HepG2 (cell line): Measurements from ENCODE around the gene HACE1. TPM values are rescaled to one million over a fixed set of nuclear protein-coding genes. Genes with fewer than 3 reads are reported as not detected.

Source experiments
- ARNT ChIP-seq: fragments of 450-650 bp; IDR thresholded peaks from 2 replicates; pipeline ENCODE4 v1.6.1; 2017
- BRCA1 ChIP-seq: sonication (generic); formaldehyde crosslinking; IDR thresholded peaks from 2 replicates; pipeline ENCODE4 v1.4.0; 2020; ENCODE audit warnings: missing genetic modification reagents
- HIVEP1 ChIP-seq: sonication (generic); formaldehyde crosslinking; IDR thresholded peaks from 2 replicates; pipeline ENCODE4 v1.4.0; 2020; ENCODE audit warnings: mild to moderate bottlenecking, missing genetic modification reagents
- HNRNPLL ChIP-seq: fragments of 200-400 bp; formaldehyde crosslinking; IDR thresholded peaks from 2 replicates; pipeline ENCODE4 v1.6.1; 2017; ENCODE audit warnings: mild to moderate bottlenecking, low read depth, low read length; ENCODE audit not compliant: poor library complexity, severe bottlenecking
- NR2F1 ChIP-seq, 2 experiments: fragments of 450-650 bp in 1 of 2; formaldehyde crosslinking in 1 of 2; IDR thresholded peaks; 2 replicates each; pipeline versions ENCODE4 v1.5.0 to v1.6.1; 2016 to 2020; ENCODE audit warnings: mild to moderate bottlenecking in 1 of 2, missing compliant biosample characterization in 1 of 2, missing genetic modification reagents in 1 of 2, moderate library complexity in 1 of 2
- PAXIP1 ChIP-seq: sonication (generic); formaldehyde crosslinking; conservative IDR thresholded peaks from 2 replicates; pipeline ENCODE4 v1.4.0; 2020; ENCODE audit warnings: mild to moderate bottlenecking, missing genetic modification reagents, moderate library complexity
- PHB2 ChIP-seq: fragments of 450-650 bp; IDR thresholded peaks from 2 replicates; pipeline ENCODE4 v1.6.1; 2018; ENCODE audit not compliant: partially characterized antibody
- PRDM15 ChIP-seq: sonication (generic); formaldehyde crosslinking; IDR thresholded peaks from 2 replicates; pipeline ENCODE4 v1.4.0; 2020; ENCODE audit warnings: missing genetic modification reagents
- ZFP82 ChIP-seq: sonication (generic); formaldehyde crosslinking; IDR thresholded peaks from 2 replicates; pipeline ENCODE4 v1.5.1; 2020; ENCODE audit warnings: mild to moderate bottlenecking, missing genetic modification reagents, borderline replicate concordance
- ZNF713 ChIP-seq: sonication (generic); formaldehyde crosslinking; IDR thresholded peaks from 2 replicates; pipeline ENCODE4 v1.4.0; 2020; ENCODE audit warnings: mild to moderate bottlenecking, missing genetic modification reagents
- polyA plus RNA-seq, 8 experiments: library from polyadenylated mRNA; depleted of rRNA in 3 of 8; stranded (reverse) in 7 of 8; unstranded in 1 of 8; fragments of >200 nt; fragmentation: Illumina TruSeq in 4 of 8; extraction: Trizol in 4 of 8; gene quantifications; 2 replicates each; pipeline versions ENCODE4 v1.2.1 to v1.2.3, GENCODE V29; 2011 to 2016; ENCODE audit warnings: low read depth in 4 of 8, missing spikeins in 1 of 8, mixed read lengths in 1 of 8; ENCODE audit not compliant: insufficient read depth in 1 of 8
- total RNA-seq, 5 experiments: library from RNA; depleted of rRNA; stranded (reverse); fragments of >200 nt; fragmentation: Illumina TruSeq; extraction: Trizol; gene quantifications; 2 replicates each; pipeline ENCODE4 v1.2.3, GENCODE V29; 2016; ENCODE audit warnings: low read depth in 1 of 5
- TF ChIP-seq, protein P1 (sequence below): sonication (generic); formaldehyde crosslinking; IDR thresholded peaks from 2 replicates; pipeline ENCODE4 v1.9.0; 2021; ENCODE audit warnings: missing genetic modification reagents, borderline replicate concordance
- TF ChIP-seq, protein P2 (sequence below): sonication (generic); formaldehyde crosslinking; conservative IDR thresholded peaks from 2 replicates; pipeline ENCODE4 v1.8.0; 2022; ENCODE audit warnings: low read depth, missing genetic modification reagents
- TF ChIP-seq, protein P3 (sequence below): sonication (generic); formaldehyde crosslinking; IDR thresholded peaks from 2 replicates; pipeline ENCODE4 v1.4.0; 2020; ENCODE audit warnings: missing genetic modification reagents

Gene HACE1
- total and polyA plus RNA-seq, 2 of the 13 experiments (the other 11 are each of a cell fraction or from before 2014, with no cell fraction given): 8.9 to 11.4 TPM

DNA sequence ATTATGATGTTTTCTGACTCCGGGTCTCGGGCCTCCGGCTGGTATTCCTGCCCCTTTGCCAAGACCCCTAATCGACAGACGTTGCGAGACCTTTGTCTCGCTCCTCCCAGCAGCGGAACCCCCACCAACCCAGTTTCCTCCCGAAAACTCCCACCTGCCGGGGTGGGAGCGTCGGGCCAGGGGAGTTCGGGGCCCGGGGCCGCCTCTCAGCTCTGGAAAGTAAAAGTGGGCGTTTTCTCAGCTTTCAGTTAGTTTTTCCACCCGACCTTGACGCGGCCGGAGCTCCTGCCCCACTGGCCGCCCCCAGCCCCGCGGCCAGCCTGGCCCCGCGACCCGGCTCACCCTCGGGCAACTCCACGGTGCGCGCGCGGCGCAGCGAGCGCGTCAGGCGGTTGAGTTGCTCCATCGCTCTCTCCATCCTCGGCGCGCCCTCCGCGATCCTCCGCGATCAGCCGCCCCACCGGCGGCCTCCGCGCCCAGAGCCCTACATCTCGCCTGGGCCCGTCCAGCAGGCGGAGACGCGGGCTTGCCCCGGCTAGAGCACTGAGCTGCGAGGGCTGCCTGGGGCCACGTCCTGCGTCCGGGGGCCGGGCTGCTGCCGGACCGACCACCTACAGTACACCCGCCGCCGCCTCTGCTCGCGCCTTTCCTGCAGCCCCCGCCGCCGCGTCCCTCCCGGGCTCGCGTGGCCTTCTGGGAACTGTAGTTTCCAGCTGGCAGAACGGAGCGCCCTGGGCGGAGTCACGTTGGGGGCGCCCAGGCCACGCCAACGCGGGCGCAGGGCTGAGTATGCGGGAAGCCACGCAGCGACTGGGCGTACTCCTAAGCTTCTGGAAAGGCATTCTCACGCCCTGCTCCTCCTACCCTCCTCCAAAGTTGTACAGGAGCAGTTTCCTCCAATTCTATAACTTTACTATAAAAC is at the start of gene HACE1 (continued):
- 0 out of 2 replicates have a peak, but pooled peaks have one; percentile 33 for TF ChIP-seq PAXIP1 (CRISPR knock-in tag)
- TF ChIP-seq PRDM15: no peak
- TF ChIP-seq, protein P1, sequence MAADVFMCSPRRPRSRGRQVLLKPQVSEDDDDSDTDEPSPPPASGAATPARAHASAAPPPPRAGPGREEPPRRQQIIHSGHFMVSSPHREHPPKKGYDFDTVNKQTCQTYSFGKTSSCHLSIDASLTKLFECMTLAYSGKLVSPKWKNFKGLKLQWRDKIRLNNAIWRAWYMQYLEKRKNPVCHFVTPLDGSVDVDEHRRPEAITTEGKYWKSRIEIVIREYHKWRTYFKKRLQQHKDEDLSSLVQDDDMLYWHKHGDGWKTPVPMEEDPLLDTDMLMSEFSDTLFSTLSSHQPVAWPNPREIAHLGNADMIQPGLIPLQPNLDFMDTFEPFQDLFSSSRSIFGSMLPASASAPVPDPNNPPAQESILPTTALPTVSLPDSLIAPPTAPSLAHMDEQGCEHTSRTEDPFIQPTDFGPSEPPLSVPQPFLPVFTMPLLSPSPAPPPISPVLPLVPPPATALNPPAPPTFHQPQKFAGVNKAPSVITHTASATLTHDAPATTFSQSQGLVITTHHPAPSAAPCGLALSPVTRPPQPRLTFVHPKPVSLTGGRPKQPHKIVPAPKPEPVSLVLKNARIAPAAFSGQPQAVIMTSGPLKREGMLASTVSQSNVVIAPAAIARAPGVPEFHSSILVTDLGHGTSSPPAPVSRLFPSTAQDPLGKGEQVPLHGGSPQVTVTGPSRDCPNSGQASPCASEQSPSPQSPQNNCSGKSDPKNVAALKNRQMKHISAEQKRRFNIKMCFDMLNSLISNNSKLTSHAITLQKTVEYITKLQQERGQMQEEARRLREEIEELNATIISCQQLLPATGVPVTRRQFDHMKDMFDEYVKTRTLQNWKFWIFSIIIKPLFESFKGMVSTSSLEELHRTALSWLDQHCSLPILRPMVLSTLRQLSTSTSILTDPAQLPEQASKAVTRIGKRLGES (CRISPR knock-in tag): no peak
- no peak for TF ChIP-seq ARNT
- TF ChIP-seq NR2F1 (CRISPR knock-in tag; IDR thresholded peaks at IDR 0.05): no peak
- TF ChIP-seq, protein P2, sequence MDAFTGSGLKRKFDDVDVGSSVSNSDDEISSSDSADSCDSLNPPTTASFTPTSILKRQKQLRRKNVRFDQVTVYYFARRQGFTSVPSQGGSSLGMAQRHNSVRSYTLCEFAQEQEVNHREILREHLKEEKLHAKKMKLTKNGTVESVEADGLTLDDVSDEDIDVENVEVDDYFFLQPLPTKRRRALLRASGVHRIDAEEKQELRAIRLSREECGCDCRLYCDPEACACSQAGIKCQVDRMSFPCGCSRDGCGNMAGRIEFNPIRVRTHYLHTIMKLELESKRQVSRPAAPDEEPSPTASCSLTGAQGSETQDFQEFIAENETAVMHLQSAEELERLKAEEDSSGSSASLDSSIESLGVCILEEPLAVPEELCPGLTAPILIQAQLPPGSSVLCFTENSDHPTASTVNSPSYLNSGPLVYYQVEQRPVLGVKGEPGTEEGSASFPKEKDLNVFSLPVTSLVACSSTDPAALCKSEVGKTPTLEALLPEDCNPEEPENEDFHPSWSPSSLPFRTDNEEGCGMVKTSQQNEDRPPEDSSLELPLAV (CRISPR knock-in tag): no peak
- TF ChIP-seq PHB2: no peak
- TF ChIP-seq BRCA1 (CRISPR knock-in tag): no peak; the same call in 1 of the 2 replicates
- TF ChIP-seq HNRNPLL: peak; percentile 93
- no peak for TF ChIP-seq ZNF713 (CRISPR knock-in tag)
- TF ChIP-seq ZFP82 (CRISPR knock-in tag): 0 out of 2 replicates have a peak, but pooled peaks have one; percentile 85
- TF ChIP-seq, protein P3, sequence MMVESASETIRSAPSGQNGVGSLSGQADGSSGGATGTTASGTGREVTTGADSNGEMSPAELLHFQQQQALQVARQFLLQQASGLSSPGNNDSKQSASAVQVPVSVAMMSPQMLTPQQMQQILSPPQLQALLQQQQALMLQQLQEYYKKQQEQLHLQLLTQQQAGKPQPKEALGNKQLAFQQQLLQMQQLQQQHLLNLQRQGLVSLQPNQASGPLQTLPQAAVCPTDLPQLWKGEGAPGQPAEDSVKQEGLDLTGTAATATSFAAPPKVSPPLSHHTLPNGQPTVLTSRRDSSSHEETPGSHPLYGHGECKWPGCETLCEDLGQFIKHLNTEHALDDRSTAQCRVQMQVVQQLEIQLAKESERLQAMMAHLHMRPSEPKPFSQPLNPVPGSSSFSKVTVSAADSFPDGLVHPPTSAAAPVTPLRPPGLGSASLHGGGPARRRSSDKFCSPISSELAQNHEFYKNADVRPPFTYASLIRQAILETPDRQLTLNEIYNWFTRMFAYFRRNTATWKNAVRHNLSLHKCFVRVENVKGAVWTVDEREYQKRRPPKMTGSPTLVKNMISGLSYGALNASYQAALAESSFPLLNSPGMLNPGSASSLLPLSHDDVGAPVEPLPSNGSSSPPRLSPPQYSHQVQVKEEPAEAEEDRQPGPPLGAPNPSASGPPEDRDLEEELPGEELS (CRISPR knock-in tag): peak; percentile 66; the same call in 1 of the 2 replicates
- TF ChIP-seq HIVEP1 (CRISPR knock-in tag): peak; percentile 67
